ENCODE measurements around the gene BST1. TPM values are rescaled to one million over a fixed set of nuclear protein-coding genes. Genes with fewer than 3 reads are reported as not detected.

The BST1 gene
- total RNA-seq, 1 donor from 2014 or later, result 0.58 TPM

- no peak for TF ChIP-seq CTCF (IDR thresholded peaks at IDR 0.05; ENCODE audit: unreplicated experiment)
- H3K9me3 Mint-ChIP-seq, result peaks cover 17% of the 10 kb centered on the region
- peaks cover 6% of the 10 kb centered on the region for H3K4me1 Mint-ChIP-seq
- H3K4me3 Mint-ChIP-seq, result no peak overlapping the region
- H3K36me3 Mint-ChIP-seq, result peaks cover 1% of the 10 kb centered on the region
- H3K27ac Mint-ChIP-seq, result no peak overlapping the region
- no peaks in the 10 kb centered on the region for H3K27me3 Mint-ChIP-seq (ENCODE audit: low read depth)
- DNase-seq (ENCODE audit: low spot score in 2 of 2, unreplicated experiment in 2 of 2), result no peak
Measured at GRCh38 chr4:15742083-15742582, 39.3 kb downstream of the BST1 start.

- H3K36me3 Mint-ChIP-seq, result peaks cover 1% of the 10 kb centered on the region
- no peak overlapping the region for H3K4me3 Mint-ChIP-seq
- H3K27ac Mint-ChIP-seq, result no peak overlapping the region
- no peak for TF ChIP-seq CTCF (IDR thresholded peaks at IDR 0.05; ENCODE audit: unreplicated experiment)
- H3K9me3 Mint-ChIP-seq, result peaks cover 17% of the 10 kb centered on the region
- no peaks in the 10 kb centered on the region for H3K27me3 Mint-ChIP-seq (ENCODE audit: low read depth)
- no peak for DNase-seq (ENCODE audit: low spot score in 2 of 2, unreplicated experiment in 2 of 2)
- peaks cover 6% of the 10 kb centered on the region for H3K4me1 Mint-ChIP-seq
Measured at GRCh38 chr4:15742637-15743036, 39.8 kb downstream of the BST1 start.

GRCh38 chr4:15744016-15744545, 41.2 kb downstream of the BST1 start:
- Mint-ChIP-seq H3K36me3 (peaks cover 1% of the 10 kb centered on the region), H3K4me1 (peaks cover 1% of the 10 kb centered on the region), H3K27me3 (ENCODE audit: low read depth) (no peaks in the 10 kb centered on the region), H3K9me3 (peaks cover 17% of the 10 kb centered on the region), H3K4me3 (no peak overlapping the region), H3K27ac (no peak overlapping the region)
- no peak for DNase-seq (ENCODE audit: low spot score in 2 of 2, unreplicated experiment in 2 of 2)
- no peak for TF ChIP-seq CTCF (IDR thresholded peaks at IDR 0.05; ENCODE audit: unreplicated experiment)

- TF ChIP-seq CTCF (IDR thresholded peaks at IDR 0.05; ENCODE audit: unreplicated experiment), result no peak
Measured at GRCh38 chr4:15746110-15746509, 43.2 kb downstream of the BST1 start.

GRCh38 chr4:15749001-15749400, 46.1 kb downstream of the BST1 start:
- TF ChIP-seq CTCF (IDR thresholded peaks at IDR 0.05; ENCODE audit: unreplicated experiment), result no peak
- no peak overlapping the region for H3K27ac Mint-ChIP-seq
- no peak for DNase-seq (ENCODE audit: low spot score in 2 of 2, unreplicated experiment in 2 of 2)
- H3K9me3 Mint-ChIP-seq, result peaks cover 6% of the 10 kb centered on the region
- H3K4me1 Mint-ChIP-seq, result peaks cover 4% of the 10 kb centered on the region
- no peaks in the 10 kb centered on the region for H3K27me3 Mint-ChIP-seq (ENCODE audit: low read depth)
- H3K4me3 Mint-ChIP-seq, result no peak overlapping the region
- H3K36me3 Mint-ChIP-seq, result no peaks in the 10 kb centered on the region

More at GRCh38 chr4:15746110-15746509, 43.2 kb downstream of the BST1 start:
- Mint-ChIP-seq H3K27ac (no peak overlapping the region), H3K9me3 (peaks cover 15% of the 10 kb centered on the region), H3K36me3 (peaks cover 1% of the 10 kb centered on the region), H3K4me1 (peaks cover 1% of the 10 kb centered on the region), H3K27me3 (ENCODE audit: low read depth) (no peaks in the 10 kb centered on the region), H3K4me3 (no peak overlapping the region)
- DNase-seq (ENCODE audit: low spot score in 2 of 2, unreplicated experiment in 2 of 2), result no peak

Data from mesothelial cell of epicardium (in vitro differentiated cells).